Occipital lobe (tissue), 2 donors: ENCODE data around the gene HACL1. TPM values are rescaled to one million over a fixed set of nuclear protein-coding genes. Genes with fewer than 3 reads are reported as not detected.

Experiments used
- DNase-seq: peaks from one replicate; lab custom pipeline; 2025; lab: John Stamatoyannopoulos, UW
- total RNA-seq: library from RNA; depleted of rRNA; stranded (reverse); fragments of >200 nt; gene quantifications from one replicate; pipeline ENCODE4 v1.2.3, GENCODE V29; 2014

HACL1 gene
- total RNA-seq = 38.4 TPM

- no peak for DNase-seq
Measured at GRCh38 chr3:15601399-15602145, at the start of gene HACL1, which contains the start of gene BTD. HACL1 (minus strand) TSS chr3:15601569; CDS start chr3:15601463, 106 bp downstream. BTD (plus strand) TSS chr3:15601745; CDS start chr3:15635440, 33,695 bp downstream.

GRCh38 chr3:15649858-15650257 lies 48.5 kb upstream of the HACL1 start:
- no peak for DNase-seq

GRCh38 chr3:15649341-15649740 lies 48.0 kb upstream of the HACL1 start:
- no peak for DNase-seq

- no peak for DNase-seq
Measured at GRCh38 chr3:15647611-15648167, 46.3 kb upstream of the HACL1 start.

GRCh38 chr3:15646851-15647511 lies 45.6 kb upstream of the HACL1 start:
- no peak for DNase-seq

GRCh38 chr3:15645740-15646501 lies 44.6 kb upstream of the HACL1 start:
- DNase-seq = no peak

- DNase-seq = no peak
Measured at GRCh38 chr3:15645246-15645645, 43.9 kb upstream of the HACL1 start.

GRCh38 chr3:15638891-15639262 lies 37.5 kb upstream of the HACL1 start:
- no peak for DNase-seq

- DNase-seq = no peak
Measured at GRCh38 chr3:15638193-15638890, 37.0 kb upstream of the HACL1 start.

- no peak for DNase-seq
Measured at GRCh38 chr3:15637131-15637951, 36.0 kb upstream of the HACL1 start.

GRCh38 chr3:15636028-15636709 lies 34.8 kb upstream of the HACL1 start:
- no peak for DNase-seq

- no peak for DNase-seq
Measured at GRCh38 chr3:15635121-15635661, 33.8 kb upstream of the HACL1 start.

- no peak for DNase-seq
Measured at GRCh38 chr3:15634671-15635070, 33.3 kb upstream of the HACL1 start.

GRCh38 chr3:15633766-15634598 lies 32.6 kb upstream of the HACL1 start:
- DNase-seq = no peak

- DNase-seq = no peak
Measured at GRCh38 chr3:15633159-15633558, 31.8 kb upstream of the HACL1 start.

- no peak for DNase-seq
Measured at GRCh38 chr3:15632212-15632580, 30.8 kb upstream of the HACL1 start.

- no peak for DNase-seq
Measured at GRCh38 chr3:15631426-15632211, 30.2 kb upstream of the HACL1 start.
